Mucosa of descending colon (tissue), 3 donors: Measurements from ENCODE around the gene PCBP2. TPM values are rescaled to one million over a fixed set of nuclear protein-coding genes. Genes with fewer than 3 reads are reported as not detected.

Source experiments
- ATAC-seq: fragments of 200-7000 bp; cut with Tn5 transposase; one replicate; pipeline ENCODE4 v1.9.1; 2020; ENCODE audit warnings: mild to moderate bottlenecking, moderate library complexity
- DNase-seq, 3 donors: peaks; one replicate each; pipeline ENCODE4 v3.0.0-alpha.2; 2020
- H3K36me3 ChIP-seq: fragments of 200-600 bp; one replicate; pipeline ENCODE4 v1.8.0; 2021; ENCODE audit warnings: low read depth, mild to moderate bottlenecking
- H3K4me1 ChIP-seq: fragments of 200-600 bp; one replicate; pipeline ENCODE4 v1.8.0; 2021; ENCODE audit warnings: low read depth, mild to moderate bottlenecking
- H3K4me3 ChIP-seq: fragments of 200-600 bp; one replicate; pipeline ENCODE4 v1.8.0; 2021; ENCODE audit warnings: mild to moderate bottlenecking
- H3K9me3 ChIP-seq: fragments of 200-600 bp; one replicate; pipeline ENCODE4 v1.8.0; 2021; ENCODE audit warnings: mild to moderate bottlenecking
- CTCF ChIP-seq: fragments of 200-600 bp; IDR thresholded peaks from one replicate; pipeline ENCODE4 v1.8.0; 2022; ENCODE audit warnings: antibody characterized with exemption, mild to moderate bottlenecking
- intact Hi-C, 2 donors: fragments of 100-400 bp; cut with DNase I in 1 of 2; cut with micrococcal nuclease in 1 of 2; formaldehyde crosslinking; loops; one replicate each; pipeline versions ENCODE4 v1.11.0 to v1.11.1; 2022; cut with DNase I, micrococcal nuclease
- total RNA-seq, 3 donors: library from RNA; stranded (reverse); fragmentation: NEBNext Ultra II Directional in 2 of 3; extraction: Animal tissue kit (Norgen Biotek cat#: 25700) in 2 of 3; gene quantifications; one replicate each; pipeline versions ENCODE4 v1.2.1 to v1.2.4, GENCODE V29; 2021 to 2023
- donor health status: DM: no; HTN: no; CAD: no; lungs with moderate emphysema.
- donor health status: DM: no; HTN: no; CAD: no.
- donor health status: DM: no; HTN: yes; CAD: no.

PCBP2 gene
- total RNA-seq, 3 donors from 2014 or later, result 584 to 701 (median 615) TPM

GRCh38 chr12:53461059-53461458, 9.2 kb downstream of the PCBP2 start:
- H3K9me3 ChIP-seq, result no peaks in the 10 kb centered on the region
- ATAC-seq, result no peak
- intact Hi-C loops, result no loop called here
- no peaks in the 10 kb centered on the region for H3K4me1 ChIP-seq
- H3K4me3 ChIP-seq, result no peak overlapping the region
- H3K36me3 ChIP-seq, result peaks cover 62% of the 10 kb centered on the region
- TF ChIP-seq CTCF, result no peak
- no peak for DNase-seq

GRCh38 chr12:53461591-53461990, 9.7 kb downstream of the PCBP2 start:
- no peak for ATAC-seq
- no peak for DNase-seq
- Histone ChIP-seq H3K9me3 (no peaks in the 10 kb centered on the region), H3K36me3 (peaks cover 56% of the 10 kb centered on the region), H3K4me3 (no peak overlapping the region), H3K4me1 (no peaks in the 10 kb centered on the region)
- no peak for TF ChIP-seq CTCF
- intact Hi-C loops, result no loop called here

GRCh38 chr12:53462935-53463334, 11.0 kb downstream of the PCBP2 start:
- intact Hi-C loops, result no loop called here
- peaks cover 54% of the 10 kb centered on the region for H3K36me3 ChIP-seq
- ATAC-seq (no peak), DNase-seq (no peak)
- TF ChIP-seq CTCF, result no peak
- no peaks in the 10 kb centered on the region for H3K9me3 ChIP-seq
- no peak overlapping the region for H3K4me3 ChIP-seq
- H3K4me1 ChIP-seq, result no peaks in the 10 kb centered on the region

- Histone ChIP-seq H3K4me3 (no peak overlapping the region), H3K9me3 (no peaks in the 10 kb centered on the region), H3K4me1 (no peaks in the 10 kb centered on the region), H3K36me3 (peaks cover 51% of the 10 kb centered on the region)
- DNase-seq (no peak), ATAC-seq (no peak)
- intact Hi-C loops, result no loop called here
- TF ChIP-seq CTCF, result no peak
Observed at GRCh38 chr12:53463802-53464560, 12.1 kb downstream of the PCBP2 start.

GRCh38 chr12:53464685-53465418, 12.9 kb downstream of the PCBP2 start:
- DNase-seq (no peak), ATAC-seq (no peak)
- H3K4me1 ChIP-seq, result no peaks in the 10 kb centered on the region
- H3K36me3 ChIP-seq, result peaks cover 51% of the 10 kb centered on the region
- no peak for TF ChIP-seq CTCF
- intact Hi-C loops, result no loop called here
- no peaks in the 10 kb centered on the region for H3K9me3 ChIP-seq
- no peak overlapping the region for H3K4me3 ChIP-seq
